ENCODE results near the gene ADAMTS13. TPM values are rescaled to one million over a fixed set of nuclear protein-coding genes. Genes with fewer than 3 reads are reported as not detected.

Gene ADAMTS13
- total RNA-seq, 2 experiments from 2014 or later = 2.2 to 2.6 TPM

- Mint-ChIP-seq H3K9me3 (no peaks in the 10 kb centered on the region), H3K36me3 (ENCODE audit: low read depth) (peaks cover 49% of the 10 kb centered on the region), H3K4me1 (ENCODE audit: low read depth) (peaks cover 6% of the 10 kb centered on the region), H3K4me3 (no peak overlapping the region), H3K27ac (no peak overlapping the region), H3K27me3 (no peaks in the 10 kb centered on the region)
- ATAC-seq (ENCODE audit: poor library complexity) = no peak
- no peak overlapping the region for H3K4me3 ChIP-seq (ENCODE audit: low read length)
- no peaks in the 10 kb centered on the region for H3K9me3 ChIP-seq (ENCODE audit: control insufficient read depth in 1 of 2, insufficient read depth in 1 of 2, low read length in 2 of 2)
- H3K27me3 ChIP-seq (ENCODE audit: control insufficient read depth in 1 of 2, insufficient read depth in 2 of 2, low read length in 2 of 2) = no peaks in the 10 kb centered on the region
- ChIA-PET POLR2A (interaction anchor here (0.6 kb wide), 1 partner anchor 33 kb away, joined by 3 read pairs; no protein-coding TSS in a partner anchor), CTCF (interaction anchor here (0.8 to 1.7 kb wide), 2 partner anchors 48 to 57 kb away, joined by 3 to 4 read pairs; partner anchors contain the start of genes MED22, RPL7A, SURF1 and SURF2)
- intact Hi-C loops (cut with DNase I, micrococcal nuclease) = loop anchor here (1.0 to 10.0 kb wide), 5 partner anchors 165 to 320 kb away; no protein-coding TSS in a partner anchor
- peaks cover 44% of the 10 kb centered on the region for H3K36me3 ChIP-seq (ENCODE audit: insufficient read depth, low read length)
- no peak for DNase-seq
- peaks cover 9% of the 10 kb centered on the region for H3K4me1 ChIP-seq (ENCODE audit: insufficient read depth, low read length)
- TF ChIP-seq CTCF (IDR thresholded peaks at IDR 0.05) = no peak
- no peak overlapping the region for H3K27ac ChIP-seq (ENCODE audit: low read depth in 1 of 2, low read length in 2 of 2)
These were observed 17.6 kb upstream of the ADAMTS13 start for GRCh38 chr9:133404454-133405002.

- intact Hi-C loops (cut with DNase I, micrococcal nuclease) = loop anchor here in 1 of 2 experiments (2.0 to 10.0 kb wide), 3 partner anchors 167 to 319 kb away; no protein-coding TSS in a partner anchor
- Mint-ChIP-seq H3K9me3 (no peaks in the 10 kb centered on the region), H3K36me3 (ENCODE audit: low read depth) (peaks cover 61% of the 10 kb centered on the region), H3K4me1 (ENCODE audit: low read depth) (peaks cover 6% of the 10 kb centered on the region), H3K27me3 (no peaks in the 10 kb centered on the region), H3K27ac (no peak overlapping the region), H3K4me3 (no peak overlapping the region)
- no peaks in the 10 kb centered on the region for H3K9me3 ChIP-seq (ENCODE audit: control insufficient read depth in 1 of 2, insufficient read depth in 1 of 2, low read length in 2 of 2)
- H3K4me3 ChIP-seq (ENCODE audit: low read length) = no peak overlapping the region
- POLR2A ChIA-PET = no interaction called here
- no peak for ATAC-seq (ENCODE audit: poor library complexity)
- TF ChIP-seq CTCF (IDR thresholded peaks at IDR 0.05) = no peak
- peaks cover 9% of the 10 kb centered on the region for H3K4me1 ChIP-seq (ENCODE audit: insufficient read depth, low read length)
- no peak for DNase-seq
- H3K36me3 ChIP-seq (ENCODE audit: insufficient read depth, low read length) = peaks cover 57% of the 10 kb centered on the region
- H3K27me3 ChIP-seq (ENCODE audit: control insufficient read depth in 1 of 2, insufficient read depth in 2 of 2, low read length in 2 of 2) = no peaks in the 10 kb centered on the region
- no peak overlapping the region for H3K27ac ChIP-seq (ENCODE audit: low read depth in 1 of 2, low read length in 2 of 2)
- CTCF ChIA-PET = no interaction called here
These were observed 16.4 kb upstream of the ADAMTS13 start for GRCh38 chr9:133405508-133406438.

DNA sequence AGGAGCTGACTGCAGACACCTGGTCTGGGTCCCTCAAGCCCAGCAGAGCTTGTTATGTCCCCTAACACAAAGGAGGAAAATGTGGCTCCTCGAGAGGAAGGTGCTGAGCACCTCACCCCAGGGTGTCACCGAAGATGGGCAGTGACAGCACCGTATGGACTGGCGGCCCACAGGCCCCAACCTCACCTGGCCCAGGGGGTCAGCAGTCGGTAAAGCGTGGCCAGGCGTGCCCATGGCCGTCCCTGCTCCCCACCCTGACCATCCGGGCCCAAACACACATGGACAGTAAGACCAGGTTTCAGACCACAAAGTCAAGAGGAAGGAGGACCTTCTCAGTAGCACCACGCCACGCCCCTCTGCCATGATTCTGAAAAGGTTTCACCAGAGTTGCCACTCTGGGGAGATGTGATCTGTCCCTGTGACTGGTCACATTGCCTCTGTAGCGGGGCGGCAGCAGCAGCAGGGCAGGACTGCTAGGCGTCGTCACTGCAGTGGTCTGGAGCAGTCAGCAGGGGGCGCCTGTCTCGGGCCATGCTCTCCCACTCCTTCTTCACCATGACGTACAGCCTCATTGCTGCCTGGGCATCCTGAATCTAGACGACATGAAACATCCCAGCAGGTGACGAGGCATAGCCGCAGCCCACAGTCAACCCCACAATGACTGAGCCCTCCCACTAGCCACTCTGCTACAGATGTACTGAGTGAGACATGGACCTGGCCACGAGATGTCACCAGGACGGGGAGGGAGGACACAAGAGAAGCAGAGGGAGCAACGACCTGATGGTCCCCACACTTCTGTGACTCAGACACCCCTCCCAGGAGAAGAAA is 15.5 kb upstream of the ADAMTS13 start:
- intact Hi-C loops (cut with DNase I, micrococcal nuclease) = loop anchor here (1.0 to 10.0 kb wide), 2 partner anchors 80 to 318 kb away; no protein-coding TSS in a partner anchor
- H3K36me3 Mint-ChIP-seq (ENCODE audit: low read depth) = peaks cover 68% of the 10 kb centered on the region
- Histone ChIP-seq H3K27ac (ENCODE audit: low read depth in 1 of 2, low read length in 2 of 2) (no peak overlapping the region), H3K4me1 (ENCODE audit: insufficient read depth, low read length) (peaks cover 9% of the 10 kb centered on the region), H3K4me3 (ENCODE audit: low read length) (no peak overlapping the region), H3K9me3 (ENCODE audit: control insufficient read depth in 1 of 2, insufficient read depth in 1 of 2, low read length in 2 of 2) (no peaks in the 10 kb centered on the region), H3K27me3 (ENCODE audit: control insufficient read depth in 1 of 2, insufficient read depth in 2 of 2, low read length in 2 of 2) (no peaks in the 10 kb centered on the region), H3K36me3 (ENCODE audit: insufficient read depth, low read length) (peaks cover 64% of the 10 kb centered on the region)
- no peaks in the 10 kb centered on the region for H3K27me3 Mint-ChIP-seq
- H3K9me3 Mint-ChIP-seq = no peaks in the 10 kb centered on the region
- peaks cover 6% of the 10 kb centered on the region for H3K4me1 Mint-ChIP-seq (ENCODE audit: low read depth)
- CTCF ChIA-PET = no interaction called here
- POLR2A ChIA-PET = no interaction called here
- peak; percentile 93 for ATAC-seq (ENCODE audit: poor library complexity)
- peak; percentile 68 to 89 (median 74) for DNase-seq
- peak; percentile 91 for TF ChIP-seq CTCF (IDR thresholded peaks at IDR 0.05)
- H3K27ac Mint-ChIP-seq = peak overlapping the region; percentile 73
- H3K4me3 Mint-ChIP-seq = no peak overlapping the region

All from CD4-positive, alpha-beta T cell (primary cell).